ENCODE data around the gene AZIN2.
"Not testable (repeated sequence)": the region's sequence is repeated elsewhere in the genome, so short reads cannot be mapped to it uniquely, and the experiment has no call there.

The AZIN2 gene

DNA sequence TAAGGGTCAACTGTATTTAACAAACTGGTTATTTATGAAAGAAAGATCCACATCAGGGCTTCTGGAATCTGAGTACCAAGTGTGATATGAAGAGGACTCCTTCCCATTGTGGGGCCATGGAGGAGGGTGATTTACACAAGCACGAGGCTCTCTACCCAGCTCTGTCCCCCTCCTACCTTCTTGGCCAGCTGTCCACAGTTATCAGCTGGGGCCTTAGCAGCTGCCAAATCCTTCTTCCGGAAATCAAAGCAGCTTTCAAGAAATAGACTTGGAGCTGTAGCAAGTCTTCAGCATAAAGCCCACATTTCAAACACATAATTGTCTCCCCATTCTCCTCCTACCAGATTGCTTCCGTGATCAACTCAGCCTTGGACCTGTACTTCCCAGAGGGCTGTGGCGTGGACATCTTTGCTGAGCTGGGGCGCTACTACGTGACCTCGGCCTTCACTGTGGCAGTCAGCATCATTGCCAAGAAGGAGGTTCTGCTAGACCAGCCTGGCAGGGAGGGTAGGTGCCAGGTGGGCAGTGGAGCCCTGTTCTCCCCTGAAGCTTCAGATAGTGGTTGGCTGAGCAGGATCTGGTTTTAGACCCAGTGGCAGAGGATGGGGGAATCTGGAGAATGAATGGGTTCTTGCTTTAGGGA lies 15.5 kb downstream of the AZIN2 start:
- no peak for DNase-seq

DNA sequence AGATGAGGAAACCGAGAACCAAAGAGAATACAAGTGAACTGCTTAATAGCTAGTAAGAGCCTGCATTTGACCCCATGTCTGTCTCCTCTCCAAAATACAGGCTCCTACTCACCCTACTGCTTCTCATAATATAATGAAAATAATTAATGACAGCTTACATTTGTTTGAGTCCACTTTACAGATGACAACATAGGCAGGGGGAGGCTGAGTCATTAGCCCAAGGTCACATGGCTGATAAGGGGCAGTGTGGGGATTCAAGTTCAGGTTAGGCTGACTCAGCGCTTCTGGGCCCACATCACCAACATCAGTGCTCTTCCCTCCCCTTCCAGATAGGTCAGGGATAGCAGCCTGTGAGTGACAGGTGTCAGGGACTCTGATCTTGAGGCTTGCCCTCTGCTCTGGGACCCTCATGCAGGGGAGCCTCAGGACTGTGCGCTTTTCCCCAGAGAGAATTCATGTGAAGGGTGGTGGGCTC lies 16.2 kb downstream of the AZIN2 start:
- no peak for DNase-seq

DNA sequence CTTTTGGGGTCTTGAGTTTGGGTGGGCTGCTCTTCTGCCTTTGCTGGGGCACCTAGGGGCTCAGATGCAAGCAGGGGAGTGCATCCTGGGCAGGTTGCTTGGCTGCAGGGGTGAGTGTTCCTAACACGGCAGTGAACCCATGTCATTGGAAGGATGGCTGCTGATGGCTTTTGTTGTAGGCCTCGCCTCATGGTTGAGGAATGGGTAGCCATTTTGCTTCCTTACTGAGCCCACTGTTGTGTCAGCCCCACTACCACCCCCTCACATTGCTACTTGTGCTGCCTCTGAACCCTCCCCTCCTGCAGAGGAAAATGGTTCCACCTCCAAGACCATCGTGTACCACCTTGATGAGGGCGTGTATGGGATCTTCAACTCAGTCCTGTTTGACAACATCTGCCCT lies 16.8 kb downstream of the AZIN2 start:
- DNase-seq, result no peak

DNA sequence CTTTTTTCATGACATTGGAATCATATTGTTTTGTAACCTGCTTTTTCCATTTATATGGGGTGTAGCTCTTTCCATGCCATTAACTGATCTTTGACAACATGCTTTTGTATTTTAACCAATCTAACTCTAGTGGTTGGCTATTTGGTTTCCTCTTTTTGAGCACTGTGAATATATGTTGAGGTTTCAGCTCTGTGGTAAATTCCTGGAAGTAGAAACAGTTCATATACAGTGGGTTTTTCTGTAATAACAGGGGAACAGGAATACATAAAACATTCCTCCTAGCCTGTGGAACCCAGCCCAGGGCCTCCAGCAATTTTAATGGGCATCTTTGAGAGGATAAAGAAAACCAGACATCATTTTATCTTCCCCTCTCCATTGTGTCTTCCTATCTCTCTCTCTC lies 17.4 kb downstream of the AZIN2 start:
- DNase-seq, result no peak

DNA sequence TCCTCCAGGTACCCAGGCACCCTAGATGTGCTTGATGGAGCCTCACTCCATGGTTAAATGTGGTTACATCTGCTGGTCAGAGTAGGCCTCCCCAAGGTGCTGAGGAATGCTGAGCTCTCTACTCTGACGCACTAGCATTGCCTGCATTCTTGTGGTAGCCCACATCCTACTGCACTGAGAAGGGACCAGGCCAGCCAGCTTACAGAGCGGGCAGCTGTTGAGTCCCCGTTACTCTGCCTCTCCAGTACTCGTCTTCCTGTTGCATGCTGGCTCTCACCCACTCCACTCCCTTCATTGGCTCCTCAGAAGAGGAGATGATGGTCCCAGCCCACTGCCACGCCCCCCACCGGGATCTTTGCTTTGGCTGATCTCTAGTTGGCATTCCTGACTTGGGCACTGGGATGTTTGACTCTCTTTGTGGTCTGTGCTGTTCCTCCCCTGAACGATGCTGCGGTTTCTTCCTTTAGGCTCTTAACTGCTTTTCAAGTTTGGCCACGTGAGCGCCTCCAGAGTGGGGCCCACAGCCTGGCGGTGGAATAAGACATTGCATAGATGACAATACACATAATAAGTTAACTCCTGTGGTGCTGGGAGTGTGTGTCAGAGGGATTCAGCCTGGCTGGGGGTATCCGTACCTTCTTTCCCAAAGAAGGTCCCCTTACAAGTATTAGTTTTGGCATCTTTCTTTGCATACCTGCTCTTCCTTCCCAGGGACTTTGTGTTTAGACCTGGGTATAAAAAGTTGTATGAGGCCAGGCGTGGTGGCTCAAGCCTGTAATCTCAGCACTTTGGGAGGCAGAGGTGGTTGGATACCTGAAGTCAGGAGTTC lies 18.6 kb downstream of the AZIN2 start:
- DNase-seq, result peak; percentile 62

DNA sequence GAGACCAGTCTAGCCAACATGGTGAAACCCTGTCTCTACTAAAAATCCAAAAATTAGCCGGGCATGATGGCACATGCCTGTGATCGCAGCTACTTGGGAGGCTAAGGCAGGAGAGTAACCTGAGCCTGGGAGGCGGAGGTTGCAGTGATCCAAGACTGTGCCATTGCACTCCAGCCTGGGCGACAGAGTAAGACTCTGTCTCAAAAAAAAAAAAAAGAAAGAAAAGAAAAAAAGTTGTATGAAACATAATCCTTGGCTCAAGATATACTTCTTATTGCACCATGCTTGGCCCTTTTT lies 19.1 kb downstream of the AZIN2 start:
- DNase-seq, result not testable (repeated sequence)

DNA sequence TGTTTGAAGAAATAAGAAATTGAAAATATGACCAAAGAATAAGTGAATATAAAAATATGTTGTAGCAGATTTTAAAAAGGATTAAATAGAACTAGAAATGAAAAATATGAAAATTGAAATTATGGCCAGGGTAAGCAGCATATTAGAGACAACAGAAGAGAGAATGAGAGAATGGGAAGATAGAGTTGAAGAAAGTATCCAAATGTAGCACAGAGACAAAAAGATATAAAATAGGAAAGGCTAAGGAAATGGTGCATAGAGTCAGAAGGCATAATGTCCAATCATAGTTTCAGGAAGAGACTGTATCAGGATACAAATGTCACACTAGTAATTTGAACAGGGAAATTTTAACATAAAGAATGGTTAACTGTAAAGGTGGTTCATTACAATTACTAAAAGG lies 29.5 kb downstream of the AZIN2 start:
- no peak for DNase-seq

DNA sequence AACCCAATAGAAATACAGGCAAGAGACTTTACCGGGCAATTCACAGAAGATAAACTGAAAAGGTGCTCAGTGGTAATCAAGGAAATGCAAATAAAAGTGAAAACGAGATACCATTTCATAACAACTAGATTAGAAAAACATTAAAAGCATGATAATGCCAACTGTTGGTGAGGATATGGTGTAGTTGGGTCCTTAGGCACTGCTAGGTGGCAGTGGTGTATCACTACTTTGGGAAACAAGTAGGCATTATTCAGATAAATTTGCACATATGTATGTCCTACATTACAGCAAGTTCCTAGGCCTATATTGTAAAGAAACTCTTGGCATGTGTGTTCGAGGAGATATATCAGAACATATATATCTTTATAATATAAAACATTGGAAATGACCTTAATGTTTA lies 31.0 kb downstream of the AZIN2 start:
- DNase-seq, result no peak

DNA sequence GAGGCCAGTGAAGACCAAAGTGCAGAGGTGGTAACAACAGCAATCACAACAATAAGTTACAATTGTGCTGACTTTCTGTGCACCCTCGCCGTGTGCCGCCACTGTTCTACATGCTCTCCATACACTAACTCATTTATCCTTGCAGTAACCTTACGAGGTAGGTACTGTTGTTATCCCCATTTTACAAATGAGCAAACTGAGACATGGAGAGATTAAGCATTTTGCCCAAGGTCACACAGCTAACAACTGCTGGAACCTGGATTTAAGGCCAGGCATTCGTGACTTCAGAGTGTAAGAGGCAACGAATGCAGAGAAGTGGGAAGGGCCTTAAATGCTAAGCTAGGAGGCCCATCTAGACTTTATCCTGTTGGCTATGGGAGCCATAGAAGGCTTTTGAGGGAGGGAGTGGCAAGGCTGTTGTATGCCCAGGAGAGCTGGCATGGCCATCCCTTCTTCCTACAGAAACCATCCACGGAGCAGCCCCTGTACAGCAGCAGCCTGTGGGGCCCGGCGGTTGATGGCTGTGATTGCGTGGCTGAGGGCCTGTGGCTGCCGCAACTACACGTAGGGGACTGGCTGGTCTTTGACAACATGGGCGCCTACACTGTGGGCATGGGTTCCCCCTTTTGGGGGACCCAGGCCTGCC lies 36.6 kb downstream of the AZIN2 start:
- DNase-seq, result no peak

DNA sequence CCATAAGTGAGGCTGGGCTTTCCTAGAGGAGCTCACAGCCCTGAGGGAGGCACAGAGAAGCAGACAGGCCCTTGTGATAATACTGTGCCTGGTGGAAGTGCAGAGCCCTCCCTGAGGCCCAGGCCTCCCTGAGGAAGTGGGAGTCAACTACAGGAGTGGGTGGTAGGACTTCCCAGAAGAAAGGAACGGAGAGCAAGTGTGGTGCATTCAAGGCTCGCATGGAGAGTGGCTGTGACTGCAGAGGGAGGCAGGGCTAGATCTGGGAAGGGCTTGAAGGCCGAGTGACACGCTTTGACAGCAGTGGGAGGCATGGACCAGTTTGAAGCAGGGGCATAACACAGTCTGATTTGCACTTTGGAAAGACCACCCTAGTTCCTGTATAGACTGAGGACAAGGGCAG lies 37.3 kb downstream of the AZIN2 start:
- no peak for DNase-seq

DNA sequence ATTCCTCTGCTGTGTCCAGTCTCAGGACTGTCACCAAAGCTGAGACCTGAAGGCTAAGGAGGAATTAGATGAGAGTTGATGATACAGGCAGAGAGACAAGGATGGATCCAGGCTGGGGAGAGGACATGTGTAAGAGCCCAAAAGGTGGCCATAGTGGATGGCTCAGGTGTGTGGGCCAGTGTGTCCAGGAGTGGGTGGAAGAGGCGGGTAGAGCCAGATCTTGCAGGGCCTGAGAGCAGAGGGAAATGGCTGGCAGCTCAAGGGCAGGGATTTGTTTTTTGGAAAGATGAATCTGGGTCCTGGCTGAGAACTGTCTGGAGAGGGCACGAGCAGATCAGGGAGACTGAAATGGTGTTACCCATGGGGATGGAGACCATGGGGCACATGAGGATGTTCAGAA lies 38.1 kb downstream of the AZIN2 start:
- no peak for DNase-seq

DNA sequence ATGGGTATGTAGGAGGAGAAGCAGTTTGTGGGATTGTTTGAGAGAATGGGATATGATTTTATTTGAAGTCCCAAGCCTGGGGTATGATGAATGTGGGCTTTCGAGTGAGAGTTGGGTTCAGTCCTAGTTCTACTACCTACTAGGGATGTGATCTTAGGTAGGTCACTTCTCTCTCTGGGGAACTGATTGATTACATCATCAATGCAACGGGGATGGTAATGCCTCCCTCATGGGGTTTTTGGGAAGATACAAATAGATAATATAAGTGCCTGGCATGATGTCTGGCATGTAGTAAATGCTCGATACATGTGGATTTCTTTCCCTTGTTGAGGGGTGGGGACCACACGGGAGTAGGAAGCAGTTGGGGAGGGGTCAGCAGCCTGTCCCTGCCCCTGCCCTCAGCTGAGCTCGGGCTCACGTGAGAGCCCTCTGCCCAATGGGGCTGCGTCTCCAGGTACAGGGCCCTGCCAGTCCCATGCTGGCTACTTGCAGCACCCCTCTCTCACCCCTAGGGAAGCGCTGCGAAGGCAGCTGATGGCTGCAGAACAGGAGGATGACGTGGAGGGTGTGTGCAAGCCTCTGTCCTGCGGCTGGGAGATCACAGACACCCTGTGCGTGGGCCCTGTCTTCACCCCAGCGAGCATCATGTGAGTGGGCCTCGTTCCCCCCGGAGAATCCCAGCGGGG lies 38.7 kb downstream of the AZIN2 start:
- DNase-seq, result no peak

DNA sequence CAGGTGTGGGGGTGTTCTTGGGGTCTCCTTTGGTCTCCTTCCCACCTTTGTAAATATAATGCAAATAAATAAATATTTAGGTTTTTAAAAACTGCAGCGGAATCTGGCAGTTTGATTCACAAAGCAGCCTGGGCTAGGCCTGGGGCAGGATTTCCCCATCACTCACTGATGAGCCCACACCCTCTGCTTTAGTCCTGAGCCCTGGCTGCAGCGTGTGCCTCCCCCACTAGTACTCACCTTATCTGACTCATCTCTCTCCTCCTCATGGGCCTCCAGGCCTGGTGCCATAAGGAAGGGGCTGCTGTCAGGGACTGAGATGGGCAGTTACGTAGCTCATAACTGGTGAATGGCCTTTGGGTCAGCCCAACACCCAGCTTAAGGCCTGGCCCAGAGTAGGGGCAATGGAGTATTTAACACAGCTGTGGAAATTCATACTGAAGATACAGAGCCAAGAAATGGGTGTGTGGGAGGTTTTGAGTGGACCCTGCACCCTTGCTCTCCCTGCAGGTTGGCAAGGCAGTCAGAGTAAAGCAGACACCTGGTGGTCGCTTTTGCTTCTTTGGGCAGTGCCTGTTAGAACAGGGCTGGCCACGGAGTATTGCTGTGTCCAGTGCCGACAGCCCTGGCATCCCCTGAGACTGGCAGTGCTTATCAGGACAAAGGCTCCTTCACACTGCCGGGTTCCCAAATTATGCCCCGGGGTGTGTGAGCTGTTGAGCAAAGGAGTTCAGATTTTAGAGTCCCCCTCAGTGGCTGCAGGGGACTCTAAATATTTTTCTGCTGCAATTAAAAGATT lies 39.7 kb downstream of the AZIN2 start:
- no peak for DNase-seq

DNA sequence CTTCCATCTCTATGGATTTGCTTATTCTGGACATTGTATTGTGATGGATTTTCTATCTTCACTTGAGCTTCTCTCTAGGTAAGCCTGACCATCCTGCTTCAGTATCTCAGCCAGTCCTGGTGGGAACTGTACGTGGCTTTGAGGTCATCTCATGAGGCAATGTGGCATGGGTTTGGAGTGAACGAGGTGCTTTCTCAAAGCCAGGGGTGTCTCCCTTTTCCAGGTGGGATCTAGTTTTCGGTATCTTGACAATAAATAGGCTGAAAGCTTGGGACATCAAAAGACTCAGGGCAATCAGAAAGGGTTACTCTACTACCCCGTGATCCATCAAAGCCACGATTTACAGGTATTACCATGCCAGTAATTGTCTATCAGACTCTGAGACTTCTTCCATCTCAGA lies 40.8 kb downstream of the AZIN2 start:
- DNase-seq, result no peak

DNA sequence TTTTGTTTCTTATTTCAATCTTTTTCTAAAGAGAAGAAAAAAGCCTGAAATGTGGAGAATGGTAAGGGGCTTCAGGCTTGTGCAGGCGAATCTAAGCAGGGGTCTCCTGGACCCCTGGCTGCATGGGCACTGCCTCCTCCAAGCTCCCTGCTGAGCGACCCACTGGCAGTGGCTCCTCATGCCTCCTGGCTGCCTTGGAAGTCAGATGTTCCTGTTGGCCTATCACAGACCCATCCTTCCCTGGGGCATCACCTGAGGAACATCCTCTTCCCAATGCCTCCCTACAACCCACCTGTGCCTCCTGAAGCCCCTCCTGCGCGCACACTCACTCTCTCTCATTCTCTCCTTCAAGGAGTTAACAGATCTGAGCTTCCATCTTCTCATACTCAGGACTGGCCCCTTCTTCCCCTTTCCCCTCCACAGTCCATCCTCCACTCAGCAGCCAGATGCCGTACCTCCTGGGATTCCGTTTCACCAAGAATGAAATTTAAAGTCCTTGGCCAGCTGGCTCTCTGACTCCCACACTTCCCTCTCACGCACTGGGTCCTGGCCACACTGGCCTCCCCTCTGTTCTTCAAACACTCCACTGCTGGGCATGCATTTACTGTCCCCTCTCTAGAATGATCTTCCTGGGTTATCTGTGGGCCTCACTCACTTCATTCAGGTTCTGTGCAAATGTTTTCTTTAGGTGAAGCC lies 41.7 kb downstream of the AZIN2 start:
- no peak for DNase-seq

DNA sequence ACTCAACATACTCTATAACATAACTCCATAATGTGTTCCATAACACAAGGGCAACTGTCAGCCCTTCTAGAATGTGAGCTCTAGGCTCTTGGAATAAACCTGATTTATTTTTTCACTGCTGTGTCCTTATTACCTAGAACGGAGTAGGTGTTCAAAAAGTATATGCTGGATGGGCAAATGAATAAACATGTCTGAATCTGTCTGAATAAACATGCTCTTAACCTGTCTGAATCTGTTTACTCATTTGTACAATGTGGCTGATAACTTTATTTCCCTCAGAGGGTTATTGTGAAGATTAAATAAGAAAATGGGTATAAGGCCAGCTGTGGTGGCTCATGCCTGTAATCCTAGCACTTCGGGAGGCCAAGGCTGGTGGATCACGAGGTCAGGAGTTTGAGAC lies 42.3 kb downstream of the AZIN2 start:
- DNase-seq, result no peak

DNA sequence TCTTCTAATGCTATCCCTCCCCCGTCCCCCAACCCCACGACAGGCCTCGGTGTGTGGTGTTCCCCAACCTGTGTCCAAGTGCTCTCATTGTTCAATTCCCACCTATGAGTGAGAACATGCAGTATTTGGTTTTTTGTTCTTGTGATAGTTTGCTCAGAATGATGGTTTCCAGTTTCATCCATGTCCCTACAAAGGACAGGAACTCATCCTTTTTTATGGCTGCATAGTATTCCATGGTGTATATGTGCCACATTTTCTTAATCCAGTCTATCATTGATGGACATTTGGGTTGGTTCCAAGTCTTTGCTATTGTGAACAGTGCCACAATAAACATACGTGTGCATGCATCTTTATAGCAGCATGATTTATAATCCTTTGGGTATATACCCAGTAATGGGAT lies 43.7 kb downstream of the AZIN2 start:
- DNase-seq, result not testable (repeated sequence)

DNA sequence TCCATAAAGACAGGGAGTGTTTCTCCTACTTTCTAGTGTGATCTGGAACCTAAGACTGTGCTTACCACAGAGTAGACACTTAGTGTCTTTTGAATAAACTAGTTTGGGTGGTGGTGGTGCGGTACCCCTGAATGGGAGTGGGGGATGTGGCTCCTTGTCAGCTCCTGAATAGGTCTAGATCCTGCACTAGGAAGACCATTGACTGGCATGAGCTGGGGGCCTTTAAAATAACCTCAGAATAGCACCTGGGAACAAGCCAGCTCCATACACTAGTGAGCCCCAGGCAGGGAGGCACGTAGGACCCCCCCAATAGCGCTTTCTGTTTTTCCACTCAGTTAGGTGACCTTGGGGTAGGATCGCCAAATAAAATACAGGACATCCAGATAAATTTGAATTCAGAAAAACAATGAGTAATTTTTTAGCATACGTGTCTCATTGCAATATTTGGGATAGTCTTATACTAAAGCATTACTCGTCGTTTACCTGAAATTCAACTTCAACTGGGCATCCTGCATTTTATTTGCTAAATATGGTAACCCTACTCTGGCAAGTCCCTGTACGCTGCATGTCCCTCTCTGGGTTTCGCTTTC lies 45.6 kb downstream of the AZIN2 start:
- DNase-seq, result no peak

DNA sequence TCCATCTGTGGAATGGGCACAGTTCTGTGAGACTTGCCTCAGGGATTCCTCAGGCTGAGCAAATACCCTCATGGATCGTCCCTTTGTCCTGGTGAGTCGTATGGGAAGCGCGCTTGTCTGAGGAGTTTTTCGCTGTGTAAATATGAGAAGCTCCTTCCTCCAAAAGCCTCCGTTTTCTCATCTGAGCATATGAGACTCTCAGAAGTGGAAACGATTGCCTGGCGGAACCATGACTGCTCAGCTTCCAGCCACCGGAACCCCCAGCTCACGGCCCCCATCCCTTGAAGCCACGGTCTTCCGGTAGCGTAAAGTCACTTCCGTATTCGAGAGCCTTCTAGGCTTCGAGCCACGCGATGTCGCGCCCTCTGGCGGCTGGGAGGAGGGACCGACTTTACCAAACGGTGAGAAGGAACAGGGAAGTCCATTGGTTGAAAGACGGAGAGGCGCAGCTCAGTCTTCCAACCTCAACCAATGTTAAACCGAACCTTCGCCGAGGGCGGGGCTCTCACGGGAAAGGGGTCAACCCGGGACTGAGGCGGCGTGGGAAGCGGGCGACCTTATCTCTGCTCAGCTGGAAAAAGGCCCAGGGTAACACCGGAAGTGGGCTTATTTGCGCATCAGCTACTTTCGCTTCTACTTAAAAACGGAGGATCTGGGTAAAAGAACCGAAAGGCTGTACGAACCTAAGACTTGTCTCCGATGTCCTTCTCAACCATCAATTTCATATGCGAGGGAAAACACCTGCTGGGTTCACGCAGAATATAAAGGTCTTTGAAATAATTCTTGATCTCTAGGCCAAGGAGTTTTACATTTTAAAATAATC lies 46.3 kb downstream of the AZIN2 start:
- peak; percentile 99 for DNase-seq

DNA sequence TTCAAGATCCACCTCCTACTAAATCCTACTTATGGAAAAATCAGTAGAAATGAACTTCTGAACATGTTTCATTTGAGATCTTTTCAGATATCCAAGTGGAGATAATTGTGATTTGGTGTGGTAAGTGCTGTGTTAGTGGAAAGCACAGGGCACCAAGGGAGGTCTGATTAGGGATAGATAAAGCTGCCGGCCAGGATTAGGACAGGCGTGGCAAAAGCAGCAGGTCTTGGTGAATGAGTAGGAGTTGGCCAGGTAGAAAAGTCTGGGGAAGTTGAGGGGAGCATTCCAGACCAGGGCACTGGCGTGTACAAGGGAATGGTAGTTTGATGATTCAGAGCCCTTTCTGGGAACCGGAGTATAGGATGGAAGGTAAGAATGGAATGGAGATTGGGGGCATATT lies 47.8 kb downstream of the AZIN2 start:
- DNase-seq, result no peak

DNA sequence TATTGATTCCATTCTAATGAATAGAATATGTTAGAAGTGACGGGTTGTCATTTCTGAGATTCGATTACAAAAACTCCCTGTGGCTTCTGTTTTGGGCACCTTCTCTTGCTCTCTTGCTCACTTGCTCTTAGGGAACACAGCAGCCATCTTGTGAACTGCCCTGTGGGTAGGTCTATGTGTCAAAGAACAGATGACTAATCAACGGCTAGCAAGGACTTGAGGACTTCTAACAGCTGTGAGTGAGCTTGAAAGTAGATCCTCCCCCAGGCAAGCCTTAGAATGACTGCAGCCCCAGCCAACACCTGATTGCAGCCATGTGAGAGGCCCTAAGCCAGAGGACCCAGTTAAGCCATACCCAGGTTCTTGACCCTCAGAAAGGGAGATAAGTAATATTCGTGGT lies 49.3 kb downstream of the AZIN2 start:
- no peak for DNase-seq
